Stimulated activated CD8-positive, alpha-beta memory T cell treated with anti-CD3 and anti-CD28 coated beads, Interleukin-15, amount 100 ng/mL, for 1 hour (primary cell): ENCODE data around the gene TMOD4.

Experiments used
- DNase-seq: peaks from one replicate; pipeline ENCODE4 v3.0.0-alpha.2; 2020; ENCODE audit warnings: low read depth

The TMOD4 gene

GRCh38 chr1:151175041-151175741 lies 590 bp downstream of the TMOD4 start:
- no peak for DNase-seq

GRCh38 chr1:151171190-151171589 lies 4.6 kb downstream of the TMOD4 start:
- no peak for DNase-seq

GRCh38 chr1:151167116-151167515 lies 8.7 kb downstream of the TMOD4 start:
- DNase-seq, result no peak

- no peak for DNase-seq
These were observed 9.2 kb downstream of the TMOD4 start for GRCh38 chr1:151166505-151166956.

GRCh38 chr1:151165738-151166504 lies 9.9 kb downstream of the TMOD4 start, which contains the start of the genes LYSMD1 and SCNM1:
Gene LYSMD1, minus strand, starts transcription at chr1:151165902. Its CDS starts 644 bp downstream, at chr1:151165258.
Gene SCNM1, plus strand, starts transcription at chr1:151166144. Its CDS starts 9 bp downstream, at chr1:151166153.
- peak; percentile 88 for DNase-seq

GRCh38 chr1:151165281-151165737 lies 10.5 kb downstream of the TMOD4 start:
- no peak for DNase-seq

GRCh38 chr1:151164732-151165280 lies 11.0 kb downstream of the TMOD4 start:
- no peak for DNase-seq

- no peak for DNase-seq
These were observed 16.4 kb downstream of the TMOD4 start for GRCh38 chr1:151159373-151159772.

GRCh38 chr1:151158751-151159251 lies 17.0 kb downstream of the TMOD4 start:
- no peak for DNase-seq

GRCh38 chr1:151158326-151158725 lies 17.5 kb downstream of the TMOD4 start:
- no peak for DNase-seq

- peak; percentile 20 for DNase-seq
These were observed 18.7 kb downstream of the TMOD4 start for GRCh38 chr1:151157067-151157531.

GRCh38 chr1:151156515-151156819 lies 19.3 kb downstream of the TMOD4 start, which contains the start of gene TNFAIP8L2:
Gene TNFAIP8L2, plus strand, starts transcription at chr1:151156649. Its CDS starts 2,049 bp downstream, at chr1:151158698.
- DNase-seq, result peak; percentile 64

GRCh38 chr1:151147665-151148064 lies 28.1 kb downstream of the TMOD4 start:
- DNase-seq, result no peak

- DNase-seq, result no peak
These were observed 28.7 kb downstream of the TMOD4 start for GRCh38 chr1:151147132-151147503.

- DNase-seq, result peak; percentile 72
These were observed 29.2 kb downstream of the TMOD4 start, which contains the start of gene SEMA6C for GRCh38 chr1:151146412-151147131. Gene SEMA6C, minus strand, starts transcription at chr1:151146631. Its CDS starts 4,010 bp downstream, at chr1:151142621.

GRCh38 chr1:151146072-151146411 lies 29.7 kb downstream of the TMOD4 start:
- DNase-seq, result no peak

GRCh38 chr1:151145304-151146071 lies 30.3 kb downstream of the TMOD4 start:
- DNase-seq, result no peak

- DNase-seq, result no peak
These were observed 31.1 kb downstream of the TMOD4 start for GRCh38 chr1:151144474-151145303.

GRCh38 chr1:151143986-151144385 lies 31.8 kb downstream of the TMOD4 start:
- no peak for DNase-seq

- DNase-seq, result no peak
These were observed 32.7 kb downstream of the TMOD4 start for GRCh38 chr1:151143057-151143435.
